ENCODE measurements around the gene KRTAP4-5.

- TF ChIP-seq CTCF (IDR thresholded peaks at IDR 0.05) (no peak), POLR2A (IDR thresholded peaks at IDR 0.05) (no peak)
These were observed 41.6 kb downstream of the KRTAP4-5 start for GRCh38 chr17:41107941-41108450.
